HepG2 (cell line): ENCODE results near the gene TAS1R3. TPM values are rescaled to one million over a fixed set of nuclear protein-coding genes. Genes with fewer than 3 reads are reported as not detected.

Experiments used
- ATAC-seq: fragments of 200-7000 bp; cut with Tn5 transposase; 3 replicates; pipeline ENCODE4 v1.9.1; 2020; ENCODE audit warnings: mild to moderate bottlenecking, moderate library complexity
- BruUV-seq: library from RNA; stranded (reverse); fragments of 400-500 nt; replicated peaks from 2 replicates; lab custom pipeline; 2021; lab: Mats Ljungman, UMichigan
- CTCF ChIA-PET: fragments of 300-600 bp; formaldehyde crosslinking; extraction: SDS; loops from one replicate; lab custom pipeline; 2021; ENCODE audit warnings: low total read pairs, inconsistent platforms, low intra/inter-chr PET ratio; lab: Yijun Ruan, JAX
- POLR2A ChIA-PET: fragments of 350-600 bp; sonication (Branson Sonifier 250); formaldehyde crosslinking; loops from one replicate; lab custom pipeline; 2020; ENCODE audit warnings: antibody characterized with exemption, inconsistent platforms; lab: Yijun Ruan, JAX
- DNase-seq: peaks from one replicate; pipeline ENCODE4 v3.0.0-alpha.2; 2015; ENCODE audit warnings: low spot score
- FAIRE-seq: peaks from 3 replicates; lab custom pipeline; 2011; peaks lifted over from hg19 to GRCh38; lab: Jason Lieb, UNC
- H2AFZ ChIP-seq: one replicate; pipeline ENCODE4 v1.6.1; 2011; ENCODE audit warnings: low read length, inconsistent platforms
- H3K27ac ChIP-seq: fragments of 300-600 bp; 3 replicates; pipeline ENCODE4 v1.8.0; 2011; ENCODE audit warnings: mixed run types, mild to moderate bottlenecking, mixed read lengths, low read length, inconsistent platforms; ENCODE audit not compliant: insufficient read depth; ENCODE audit errors: extremely low read length
- H3K27me3 ChIP-seq, 2 experiments: fragments of 200-600 bp in 1 of 2; 2 replicates in 1 of 2; 3 replicates in 1 of 2; pipeline versions ENCODE4 v1.6.0 to v1.8.0; 2011; ENCODE audit warnings: low read length in 2 of 2, mild to moderate bottlenecking in 2 of 2, moderate library complexity in 2 of 2, inconsistent platforms in 1 of 2; ENCODE audit not compliant: insufficient read depth in 2 of 2, control insufficient read depth in 1 of 2
- H3K36me3 ChIP-seq, 2 experiments: fragments of 200-600 bp in 1 of 2; replicated peaks in 1 of 2; 2 replicates in 1 of 2; 3 replicates in 1 of 2; pipeline versions ENCODE4 v1.5.1 to v1.8.0; 2011; ENCODE audit warnings: low read length in 2 of 2, inconsistent platforms in 1 of 2; ENCODE audit not compliant: insufficient read depth in 2 of 2, control insufficient read depth in 1 of 2
- H3K4me1 ChIP-seq: 2 replicates; pipeline ENCODE4 v1.5.1; 2012; ENCODE audit warnings: low read length, inconsistent platforms; ENCODE audit not compliant: insufficient read depth
- H3K4me2 ChIP-seq: 2 replicates; pipeline ENCODE4 v1.6.0; 2011; ENCODE audit warnings: low read depth, low read length, inconsistent platforms
- H3K4me3 ChIP-seq, 3 experiments: fragments of 200-600 bp in 1 of 3; sonication (generic), shearing (Covaris generic) in 1 of 3; replicated peaks in 1 of 3; 2 replicates each; pipeline ENCODE4 v1.5.1; 2011 to 2016; ENCODE audit warnings: low read length in 3 of 3, inconsistent platforms in 2 of 3, low read depth in 2 of 3, mild to moderate bottlenecking in 2 of 3, control low read depth in 1 of 3, mixed read lengths in 1 of 3; ENCODE audit not compliant: insufficient read depth in 1 of 3
- H3K79me2 ChIP-seq: one replicate; pipeline ENCODE4 v1.6.1; 2011; ENCODE audit warnings: low read length, inconsistent platforms; ENCODE audit not compliant: insufficient read depth
- H3K9ac ChIP-seq: 2 replicates; pipeline ENCODE4 v1.6.0; 2011; ENCODE audit warnings: mild to moderate bottlenecking, low read depth, low read length, inconsistent platforms; ENCODE audit not compliant: insufficient read depth
- H3K9me3 ChIP-seq: 2 replicates; pipeline ENCODE4 v1.5.1; 2012; ENCODE audit warnings: mild to moderate bottlenecking, low read length
- H4K20me1 ChIP-seq: 2 replicates; pipeline ENCODE4 v1.6.0; 2011; ENCODE audit warnings: inconsistent platforms, mild to moderate bottlenecking, low read length, moderate library complexity; ENCODE audit not compliant: insufficient read depth
- BATF2 ChIP-seq: sonication (generic); formaldehyde crosslinking; IDR thresholded peaks from 2 replicates; pipeline ENCODE4 v1.8.0; 2022; ENCODE audit warnings: mild to moderate bottlenecking, missing genetic modification reagents, moderate library complexity
- MATR3 ChIP-seq: sonication (generic); formaldehyde crosslinking; IDR thresholded peaks from 2 replicates; pipeline ENCODE4 v1.4.0; 2020; ENCODE audit warnings: missing genetic modification reagents
- TAF1 ChIP-seq: sonication (generic); formaldehyde crosslinking; IDR thresholded peaks from 2 replicates; pipeline ENCODE4 v1.4.0; 2020; ENCODE audit warnings: missing genetic modification reagents
- ZFP36 ChIP-seq: fragments of 150-350 bp; IDR thresholded peaks from 2 replicates; pipeline ENCODE4 v1.6.1; 2018; ENCODE audit warnings: borderline replicate concordance, low read length, low read depth; ENCODE audit not compliant: partially characterized antibody
- WGBS: methylation state at CpG from one replicate; pipeline ENCODE4 v1.1.6; 2017; ENCODE audit warnings: low lambda C conversion rate; 5-methylcytosine and 5-hydroxymethylcytosine counted together
- in situ Hi-C: cut with HindIII; loops from 2 replicates; pipeline ENCODE4 v1.10.0; 2017; ENCODE audit warnings: low pct_unique_long_range_greater_than_20kb; ENCODE audit not compliant: extremely low pct_ligation_motif_present
- intact Hi-C: fragments of 100-400 bp; cut with micrococcal nuclease; formaldehyde crosslinking; loops from one replicate; pipeline ENCODE4 v1.10.0; 2022; ENCODE audit not compliant: unreplicated experiment
- polyA plus RNA-seq, 8 experiments: library from polyadenylated mRNA; depleted of rRNA in 3 of 8; stranded (reverse) in 7 of 8; unstranded in 1 of 8; fragments of >200 nt; fragmentation: Illumina TruSeq in 4 of 8; extraction: Trizol in 4 of 8; gene quantifications; 2 replicates each; pipeline versions ENCODE4 v1.2.1 to v1.2.3, GENCODE V29; 2011 to 2016; ENCODE audit warnings: low read depth in 4 of 8, missing spikeins in 1 of 8, mixed read lengths in 1 of 8; ENCODE audit not compliant: insufficient read depth in 1 of 8
- total RNA-seq, 5 experiments: library from RNA; depleted of rRNA; stranded (reverse); fragments of >200 nt; fragmentation: Illumina TruSeq; extraction: Trizol; gene quantifications; 2 replicates each; pipeline ENCODE4 v1.2.3, GENCODE V29; 2016; ENCODE audit warnings: low read depth in 1 of 5
- TF ChIP-seq, protein P1 (sequence below), 2 experiments: sonication (generic) in 1 of 2; formaldehyde crosslinking in 1 of 2; IDR thresholded peaks; 2 replicates each; pipeline versions ENCODE4 v1.4.0 to v1.6.1; 2016 to 2020; ENCODE audit warnings: borderline replicate concordance in 1 of 2, low read depth in 1 of 2, mild to moderate bottlenecking in 1 of 2, missing genetic modification reagents in 1 of 2

TAS1R3 gene
- total and polyA plus RNA-seq, 2 of the 13 experiments (the other 11 are each of a cell fraction or from before 2014, with no cell fraction given): 0.13 to 0.15 TPM

DNA sequence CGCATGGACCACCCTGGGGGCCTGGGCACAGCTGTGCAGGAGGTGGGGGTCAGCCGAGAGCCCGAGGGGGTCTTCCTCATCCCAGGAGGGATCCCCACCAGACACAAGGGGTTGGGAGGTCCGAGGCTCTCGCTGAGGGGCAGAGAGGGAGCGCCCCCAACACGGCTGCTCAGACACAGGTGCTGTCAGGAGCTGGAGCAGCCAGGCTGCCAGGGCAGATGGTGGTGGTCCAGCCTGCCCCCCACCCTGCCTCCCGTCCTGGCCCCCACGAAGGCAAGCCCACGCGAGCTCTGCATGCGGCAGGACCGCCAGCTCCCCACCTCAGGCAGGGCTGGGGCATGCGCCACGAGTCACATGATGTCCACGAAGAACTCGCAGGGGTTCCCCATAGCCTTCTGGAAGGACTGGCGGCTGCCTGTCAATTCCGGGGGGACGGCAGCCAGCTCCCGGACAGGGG is 4.7 kb downstream of the TAS1R3 start:
- no peak overlapping the region for H3K9ac ChIP-seq
- H3K4me3 ChIP-seq: no peak overlapping the region
- FAIRE-seq: no peak
- in situ Hi-C loops: no loop called here
- no peak overlapping the region for H2AFZ ChIP-seq
- H3K4me1 ChIP-seq: peaks cover 13% of the 10 kb centered on the region
- 0 out of 5 replicates have a peak, but pooled peaks cover 0 to 4% of the 10 kb centered on the region in 2 experiments for H3K27me3 ChIP-seq
- ChIA-PET CTCF (no interaction called here), POLR2A (interaction anchor here (0.9 to 3.9 kb wide), 4 partner anchors 10 to 39 kb away, joined by 3 to 12 read pairs (median 4); partner anchors contain the start of genes AURKAIP1 and DVL1)
- WGBS: 93% methylated on average over 2 of the region's 21 CpGs
- no peak overlapping the region for H3K4me2 ChIP-seq
- peaks cover 7% of the 10 kb centered on the region; the same call in 1 of the 2 replicates for H4K20me1 ChIP-seq
- BruUV-seq: TSS peak; percentile 28
- H3K36me3 ChIP-seq: peaks cover 9 to 16% of the 10 kb centered on the region in 2 experiments
- intact Hi-C loops: no loop called here
- no peak overlapping the region for H3K27ac ChIP-seq
- DNase-seq: no peak
- no peaks in the 10 kb centered on the region for H3K9me3 ChIP-seq
- TF ChIP-seq TAF1 (CRISPR knock-in tag): 0 out of 2 replicates have a peak, but pooled peaks have one; percentile 4
- no peak for TF ChIP-seq MATR3
- no peak for TF ChIP-seq BATF2 (CRISPR knock-in tag)
- TF ChIP-seq, protein P1, sequence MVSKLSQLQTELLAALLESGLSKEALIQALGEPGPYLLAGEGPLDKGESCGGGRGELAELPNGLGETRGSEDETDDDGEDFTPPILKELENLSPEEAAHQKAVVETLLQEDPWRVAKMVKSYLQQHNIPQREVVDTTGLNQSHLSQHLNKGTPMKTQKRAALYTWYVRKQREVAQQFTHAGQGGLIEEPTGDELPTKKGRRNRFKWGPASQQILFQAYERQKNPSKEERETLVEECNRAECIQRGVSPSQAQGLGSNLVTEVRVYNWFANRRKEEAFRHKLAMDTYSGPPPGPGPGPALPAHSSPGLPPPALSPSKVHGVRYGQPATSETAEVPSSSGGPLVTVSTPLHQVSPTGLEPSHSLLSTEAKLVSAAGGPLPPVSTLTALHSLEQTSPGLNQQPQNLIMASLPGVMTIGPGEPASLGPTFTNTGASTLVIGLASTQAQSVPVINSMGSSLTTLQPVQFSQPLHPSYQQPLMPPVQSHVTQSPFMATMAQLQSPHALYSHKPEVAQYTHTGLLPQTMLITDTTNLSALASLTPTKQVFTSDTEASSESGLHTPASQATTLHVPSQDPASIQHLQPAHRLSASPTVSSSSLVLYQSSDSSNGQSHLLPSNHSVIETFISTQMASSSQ (IDR thresholded peaks at IDR 0.05; ENCODE audit: low read depth): no peak
- TF ChIP-seq, protein P1 (CRISPR knock-in tag; IDR thresholded peaks at IDR 0.05; ENCODE audit: borderline replicate concordance): no peak
- no peak for TF ChIP-seq ZFP36
- ATAC-seq: no peak
- no peaks in the 10 kb centered on the region for H3K79me2 ChIP-seq
